Fibroblast of pulmonary artery (primary cell): ENCODE measurements around the gene PABPN1.

Experiments used
- DNase-seq: peaks from one replicate; pipeline ENCODE4 v3.0.0-alpha.2; 2010; ENCODE audit warnings: low read depth
- H3K4me3 ChIP-seq: replicated peaks from 2 replicates; pipeline ENCODE4 v1.5.1; 2011; ENCODE audit warnings: low read depth, mild to moderate bottlenecking, control low read depth, low read length, moderate library complexity
- CTCF ChIP-seq: IDR thresholded peaks from 2 replicates; pipeline ENCODE4 v1.5.1; 2011; ENCODE audit warnings: mild to moderate bottlenecking, control low read depth, low read length, inconsistent platforms; ENCODE audit errors: missing control alignments

Gene PABPN1

DNA sequence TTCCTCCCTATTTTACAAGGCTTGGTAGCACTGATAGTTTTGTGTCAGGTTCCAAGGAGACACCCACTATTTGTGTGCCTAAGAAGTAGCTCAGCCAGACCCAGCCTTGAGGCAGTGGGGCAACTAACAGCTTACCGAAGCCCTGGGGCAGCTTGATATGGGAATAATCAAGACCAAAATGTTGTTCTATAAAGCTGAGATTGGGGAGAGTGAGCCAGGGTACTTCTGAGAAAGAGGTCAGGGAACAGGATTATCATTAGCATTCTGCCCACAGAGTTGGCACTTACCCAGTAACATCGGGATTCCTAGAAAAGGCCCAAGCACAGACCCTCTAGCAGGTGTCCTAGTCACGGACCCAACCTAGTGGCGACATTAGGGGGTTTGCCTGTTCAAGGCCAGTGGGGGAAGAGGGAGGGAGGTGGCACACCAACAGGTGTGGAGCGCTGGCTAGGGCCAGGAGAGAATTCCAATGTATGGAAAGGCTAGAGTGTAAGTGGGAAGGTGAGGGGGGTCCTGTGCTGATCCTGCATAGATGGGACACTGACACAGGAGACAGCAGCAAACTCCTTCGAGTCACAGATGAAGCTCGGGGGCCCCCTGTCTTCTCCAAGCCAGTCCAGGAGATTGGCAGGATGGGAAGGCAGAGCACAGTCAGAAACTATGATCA, 23.5 kb upstream of the PABPN1 start:
- no peak for DNase-seq
- no peak overlapping the region for H3K4me3 ChIP-seq
- TF ChIP-seq CTCF: no peak

DNA sequence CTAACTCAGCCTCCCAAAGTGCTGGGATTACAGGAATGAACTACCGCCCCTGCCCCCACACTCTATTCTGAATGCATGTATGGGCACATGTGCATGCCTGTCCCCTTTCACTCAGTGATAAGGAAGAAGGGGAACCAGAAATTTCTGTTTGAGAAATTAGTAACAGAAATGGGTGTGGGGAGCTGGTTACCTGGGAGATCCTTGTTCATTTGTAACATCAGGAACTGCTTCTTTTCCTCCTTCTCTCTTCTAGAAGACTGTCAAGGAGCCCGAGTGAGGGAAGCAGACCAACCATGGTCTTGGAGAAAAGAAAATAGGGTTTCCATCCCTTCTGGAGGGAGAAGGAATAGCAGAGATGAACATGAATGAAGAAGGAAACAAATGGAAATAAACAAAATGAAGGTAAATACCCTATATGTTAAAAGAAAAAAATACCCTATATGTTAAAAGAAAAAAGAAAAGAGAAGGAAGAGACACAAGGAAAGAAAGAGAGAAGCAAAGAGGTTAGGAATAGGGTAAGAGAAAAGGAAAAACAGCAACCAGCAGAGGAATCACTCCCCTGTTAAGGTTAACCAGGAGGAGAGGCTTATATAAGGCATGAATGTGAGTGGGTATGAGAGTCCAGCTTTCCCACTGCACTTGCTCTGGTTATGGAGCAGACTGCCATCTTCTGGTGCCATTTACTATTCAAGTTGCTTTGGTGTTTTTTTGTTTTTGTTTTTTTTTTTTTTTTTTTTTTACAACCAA, 21.9 kb upstream of the PABPN1 start:
- TF ChIP-seq CTCF: peak; percentile 43
- H3K4me3 ChIP-seq: no peak overlapping the region

GRCh38 chr14:23299986-23300686, 21.1 kb upstream of the PABPN1 start:
- TF ChIP-seq CTCF: no peak
- no peak for DNase-seq
- peak overlapping the region; percentile 82 for H3K4me3 ChIP-seq

More for the DNA sequence above, 21.9 kb upstream of the PABPN1 start:
- DNase-seq: peak; percentile 73

DNA sequence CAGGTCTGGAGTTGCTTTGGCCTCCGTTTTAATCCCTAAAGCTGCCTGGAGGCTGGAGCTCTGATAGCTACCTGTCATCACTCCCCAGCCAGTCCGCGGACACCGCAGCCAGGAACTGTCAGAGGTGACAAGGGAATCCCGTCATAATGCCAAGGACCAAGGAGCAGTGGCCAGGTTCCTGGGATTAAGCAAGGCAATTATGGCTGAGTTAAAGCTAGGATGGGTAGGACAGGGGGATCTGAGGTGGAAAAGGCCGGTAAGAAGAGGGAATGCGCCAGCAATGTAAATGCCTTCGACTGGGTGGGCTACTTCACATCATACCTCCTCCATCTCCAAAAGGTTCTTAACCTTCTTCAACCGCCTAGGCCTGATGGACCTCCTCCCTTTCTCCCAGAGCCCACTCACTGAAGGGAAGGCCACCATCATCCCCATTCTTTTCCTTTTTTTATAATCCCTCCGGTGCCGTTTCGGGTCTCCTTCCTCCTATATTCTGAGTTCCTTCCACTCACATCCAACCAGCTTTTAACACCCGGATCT, 20.5 kb upstream of the PABPN1 start:
- peak; percentile 28 for DNase-seq
- peak overlapping the region; percentile 82 for H3K4me3 ChIP-seq
- no peak for TF ChIP-seq CTCF

DNA sequence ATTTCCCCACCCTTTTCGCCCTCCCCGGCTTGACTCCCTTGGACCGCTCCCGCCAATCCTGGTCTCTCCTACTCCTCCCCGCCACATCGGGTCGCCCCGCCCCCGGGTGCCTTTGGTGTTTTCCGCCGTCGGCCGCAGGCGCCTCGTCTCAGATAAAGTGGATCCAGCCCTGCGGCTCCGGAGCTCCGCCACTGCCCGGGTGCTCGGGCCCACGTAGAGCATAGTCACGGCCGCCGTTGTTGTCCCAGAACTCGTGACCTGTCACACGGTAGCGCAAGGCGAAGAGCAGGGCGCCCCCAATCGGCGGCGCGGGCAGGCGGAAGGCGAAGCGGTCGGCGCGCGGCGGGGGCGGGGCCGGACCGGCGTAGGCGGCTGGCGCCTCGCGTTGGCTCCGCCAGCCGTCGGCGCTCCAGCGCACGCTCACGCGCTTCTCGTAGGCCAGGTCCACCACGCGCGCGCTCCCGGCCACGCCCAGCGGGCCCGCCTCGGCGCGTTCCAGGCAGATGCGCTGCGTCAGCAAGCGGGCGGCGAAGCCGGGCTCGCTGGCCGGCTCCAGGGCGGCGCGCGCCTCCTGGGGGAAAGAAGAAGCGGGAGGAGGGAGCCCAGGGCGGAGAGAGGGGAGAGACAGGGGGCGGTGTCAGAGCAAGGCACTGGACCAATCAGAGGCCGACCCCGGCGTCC, 19.8 kb upstream of the PABPN1 start:
- peak overlapping the region; percentile 82 for H3K4me3 ChIP-seq
- TF ChIP-seq CTCF: peak; percentile 43
- peak; percentile 99 for DNase-seq

GRCh38 chr14:23301969-23302289, 19.3 kb upstream of the PABPN1 start:
- peak overlapping the region; percentile 67 for H3K4me3 ChIP-seq
- no peak for DNase-seq
- TF ChIP-seq CTCF: no peak
